Activated CD8-positive, alpha-beta memory T cell treated with anti-CD3 and anti-CD28 coated beads for 4 hours (primary cell): ENCODE data around the gene ARAP1.

Source experiments
- DNase-seq, 2 donors: peaks; one replicate each; pipeline ENCODE4 v3.0.0-alpha.2; 2020; ENCODE audit warnings: low read depth in 2 of 2

Gene ARAP1

DNA sequence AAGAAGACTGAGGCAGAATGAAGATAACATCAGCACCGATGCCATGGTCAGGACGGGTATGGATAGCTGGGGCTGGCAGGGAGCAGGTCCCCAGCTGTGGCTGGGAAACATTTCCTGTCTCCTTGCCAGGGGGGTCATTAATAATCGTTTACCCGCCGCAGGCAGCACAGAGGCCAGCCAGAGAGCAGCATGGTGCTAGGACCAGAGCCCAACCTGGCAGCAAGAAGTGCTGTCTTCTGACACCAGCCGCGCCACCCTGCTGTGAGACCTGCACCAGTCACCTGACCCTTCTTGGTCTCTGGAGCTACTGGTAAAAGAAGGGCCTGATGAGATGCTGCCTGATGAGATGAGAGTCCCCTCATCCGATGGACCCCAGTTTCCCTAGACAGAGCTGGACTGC is 114.3 kb downstream of the ARAP1 start:
- no peak for DNase-seq

DNA sequence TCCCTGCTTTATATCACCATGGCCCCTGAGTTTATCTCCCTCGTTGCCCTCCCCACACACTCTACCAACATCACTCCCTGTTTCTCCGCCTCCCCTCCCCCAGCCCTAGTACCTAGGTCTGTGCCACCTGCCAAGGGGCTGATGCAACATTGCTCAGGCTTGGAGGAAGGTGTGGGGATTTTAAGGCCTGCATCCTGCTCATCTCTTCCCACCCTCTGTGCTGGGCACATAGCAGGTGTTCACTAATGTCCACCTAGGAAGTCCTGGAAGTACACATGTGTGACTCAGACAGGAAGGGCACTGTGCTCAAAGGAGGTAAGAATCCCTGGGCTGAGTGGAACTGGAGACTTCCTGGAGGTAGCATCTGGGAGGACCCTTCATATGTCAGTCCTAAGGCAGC is 115.0 kb downstream of the ARAP1 start:
- DNase-seq = no peak

DNA sequence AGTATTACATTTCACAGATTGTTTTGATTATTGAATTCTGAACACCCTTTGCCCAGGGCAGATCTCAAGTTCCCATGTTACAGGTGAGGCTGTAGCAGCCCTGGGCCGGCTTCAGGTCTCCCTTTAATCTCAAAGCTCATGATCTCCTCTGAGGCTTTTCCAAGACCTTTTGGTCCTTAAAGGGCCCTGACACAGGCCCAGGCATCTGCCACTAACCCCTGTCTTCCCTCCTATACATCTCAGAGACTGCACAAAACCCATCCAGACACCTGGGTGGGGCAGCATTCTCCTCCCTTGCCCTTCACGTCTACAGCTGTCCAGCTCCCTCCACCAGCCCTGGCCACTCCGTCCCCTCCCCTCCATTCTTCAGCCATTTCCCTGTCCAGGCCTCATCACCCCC is 115.8 kb downstream of the ARAP1 start:
- DNase-seq = no peak

- no peak for DNase-seq
Observed at GRCh38 chr11:72635933-72636332, 116.3 kb downstream of the ARAP1 start.

GRCh38 chr11:72635309-72635915 is 116.8 kb downstream of the ARAP1 start:
- no peak for DNase-seq
